Heart left ventricle (tissue), 13 donors: Measurements from ENCODE around the gene INTS11.
"Not testable (repeated sequence)": the region's sequence is repeated elsewhere in the genome, so short reads cannot be mapped to it uniquely, and the experiment has no call there.

Experiments
- POLR2A ChIP-seq, 2 donors: fragments of 450-650 bp; IDR thresholded peaks; one replicate each; pipeline ENCODE4 v1.6.1; 2017; ENCODE audit warnings: antibody characterized with exemption in 2 of 2, mild to moderate bottlenecking in 2 of 2, moderate library complexity in 2 of 2
- TF ChIP-seq, protein P1 (sequence below), 12 donors: fragments of 200-600 bp; sonication (generic) in 4 of 12; IDR thresholded peaks; one replicate each; pipeline versions ENCODE4 v1.5.0 to v1.8.0; 2018 to 2022; ENCODE audit warnings: antibody characterized with exemption in 12 of 12, mild to moderate bottlenecking in 5 of 12
- donor health status: ischemic (EF 13 %, LVEDD 7.1; RV severe dilation, severe dysfunction).
- donor health status: DM: no; HTN: yes; CAD: no.
- donor health status: DM: no; HTN: no; CAD: no.
- donor health status: ischemic (EF 25% LVEDD 6.9; RV normal size, moderate dysfunction).
- donor health status: ischemic (EF 25% LVEDD 5.7; RV mildly dilated, moderate dysfunction).
- donor health status: ischemic (EF 35%, LVEDD 5.7; RV mildly dilated, moderate dysfunction).
- donor health status: nonischemic (EF 11% LVEDD 7.7; RV severe dilation, severe dysfunction).
- donor health status: DM: yes; HTN: yes; CAD: no.
- donor health status: PGD.
- donor health status: ischemic (EF 29% LVEDD 5.4; RV normal size, mild dysfunction).
- donor health status: nonischemic (EF 23%, LVEDD 6.1; RV moderate dilation, normal function).

DNA sequence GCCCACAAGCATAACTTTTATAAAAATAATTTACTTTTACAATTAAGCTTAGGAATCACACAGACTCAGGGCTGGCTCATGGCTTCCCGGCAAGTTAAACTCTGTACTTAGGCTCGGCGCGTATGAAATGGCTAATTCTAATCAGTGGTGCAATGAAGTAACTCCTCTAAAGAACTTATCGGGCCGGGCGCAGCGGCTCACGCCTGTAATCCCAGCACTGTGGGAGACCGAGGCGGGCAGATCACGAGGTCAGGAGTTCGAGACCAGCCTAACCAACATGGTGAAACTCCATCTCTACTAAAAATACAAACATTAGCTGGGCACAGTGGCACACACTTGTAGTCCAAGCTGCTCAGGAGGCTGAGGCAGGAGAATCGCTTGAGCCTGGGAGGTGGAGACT lies 45.6 kb upstream of the INTS11 start:
- TF ChIP-seq POLR2A (IDR thresholded peaks at IDR 0.05), result not testable (repeated sequence)
- TF ChIP-seq, protein P1, sequence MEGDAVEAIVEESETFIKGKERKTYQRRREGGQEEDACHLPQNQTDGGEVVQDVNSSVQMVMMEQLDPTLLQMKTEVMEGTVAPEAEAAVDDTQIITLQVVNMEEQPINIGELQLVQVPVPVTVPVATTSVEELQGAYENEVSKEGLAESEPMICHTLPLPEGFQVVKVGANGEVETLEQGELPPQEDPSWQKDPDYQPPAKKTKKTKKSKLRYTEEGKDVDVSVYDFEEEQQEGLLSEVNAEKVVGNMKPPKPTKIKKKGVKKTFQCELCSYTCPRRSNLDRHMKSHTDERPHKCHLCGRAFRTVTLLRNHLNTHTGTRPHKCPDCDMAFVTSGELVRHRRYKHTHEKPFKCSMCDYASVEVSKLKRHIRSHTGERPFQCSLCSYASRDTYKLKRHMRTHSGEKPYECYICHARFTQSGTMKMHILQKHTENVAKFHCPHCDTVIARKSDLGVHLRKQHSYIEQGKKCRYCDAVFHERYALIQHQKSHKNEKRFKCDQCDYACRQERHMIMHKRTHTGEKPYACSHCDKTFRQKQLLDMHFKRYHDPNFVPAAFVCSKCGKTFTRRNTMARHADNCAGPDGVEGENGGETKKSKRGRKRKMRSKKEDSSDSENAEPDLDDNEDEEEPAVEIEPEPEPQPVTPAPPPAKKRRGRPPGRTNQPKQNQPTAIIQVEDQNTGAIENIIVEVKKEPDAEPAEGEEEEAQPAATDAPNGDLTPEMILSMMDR (IDR thresholded peaks at IDR 0.05), result not testable (repeated sequence)
